HG03045 (cell line): ENCODE data around the gene SLC25A18.
"Not testable (repeated sequence)": the region's sequence is repeated elsewhere in the genome, so short reads cannot be mapped to it uniquely, and the experiment has no call there.

Experiments
- ATAC-seq: cut with Tn5 transposase; IDR thresholded peaks from one replicate; pipeline ENCODE4 v1.9.1; 2021; ENCODE audit warnings: mild to moderate bottlenecking, moderate library complexity; ENCODE audit not compliant: unreplicated experiment

The SLC25A18 gene

GRCh38 chr22:17562906-17563870, at the start of gene SLC25A18:
Gene SLC25A18 (plus strand): TSS chr22:17563498. CDS start chr22:17579945, 16,447 bp downstream.
- no peak for ATAC-seq

GRCh38 chr22:17513612-17514011, 49.7 kb upstream of the SLC25A18 start:
- no peak for ATAC-seq

- ATAC-seq, result no peak
Measured at GRCh38 chr22:17514084-17514483, 49.2 kb upstream of the SLC25A18 start.

- no peak for ATAC-seq
Measured at GRCh38 chr22:17518406-17518805, 44.9 kb upstream of the SLC25A18 start.

GRCh38 chr22:17521971-17522370, 41.3 kb upstream of the SLC25A18 start:
- ATAC-seq, result not testable (repeated sequence)

- ATAC-seq, result no peak
Measured at GRCh38 chr22:17523925-17524324, 39.4 kb upstream of the SLC25A18 start.

GRCh38 chr22:17536269-17536668, 27.0 kb upstream of the SLC25A18 start:
- no peak for ATAC-seq

GRCh38 chr22:17537155-17537554, 26.1 kb upstream of the SLC25A18 start:
- no peak for ATAC-seq

GRCh38 chr22:17540481-17540880, 22.8 kb upstream of the SLC25A18 start:
- ATAC-seq, result no peak

GRCh38 chr22:17541476-17541875, 21.8 kb upstream of the SLC25A18 start:
- ATAC-seq, result no peak

GRCh38 chr22:17542452-17542851, 20.8 kb upstream of the SLC25A18 start:
- no peak for ATAC-seq

GRCh38 chr22:17548010-17548755, 15.1 kb upstream of the SLC25A18 start:
- ATAC-seq, result no peak

- ATAC-seq, result no peak
Measured at GRCh38 chr22:17548756-17549035, 14.6 kb upstream of the SLC25A18 start.

GRCh38 chr22:17549183-17549582, 14.1 kb upstream of the SLC25A18 start:
- ATAC-seq, result no peak

- no peak for ATAC-seq
Measured at GRCh38 chr22:17549655-17550054, 13.6 kb upstream of the SLC25A18 start.

- no peak for ATAC-seq
Measured at GRCh38 chr22:17552737-17553136, 10.6 kb upstream of the SLC25A18 start.

- ATAC-seq, result no peak
Measured at GRCh38 chr22:17554814-17555213, 8.5 kb upstream of the SLC25A18 start.

- no peak for ATAC-seq
Measured at GRCh38 chr22:17559188-17559587, 4.1 kb upstream of the SLC25A18 start.

GRCh38 chr22:17563936-17564391, 666 bp downstream of the SLC25A18 start:
- ATAC-seq, result no peak

GRCh38 chr22:17566016-17566687, 2.9 kb downstream of the SLC25A18 start:
- ATAC-seq, result not testable (repeated sequence)

GRCh38 chr22:17566776-17567175, 3.5 kb downstream of the SLC25A18 start:
- ATAC-seq, result no peak
